Activated naive CD8-positive, alpha-beta T cell treated with anti-CD3 and anti-CD28 coated beads for 36 hours (primary cell): ENCODE results near the gene P2RY6. TPM values are rescaled to one million over a fixed set of nuclear protein-coding genes. Genes with fewer than 3 reads are reported as not detected.

Experiments
- DNase-seq: peaks from one replicate; pipeline ENCODE4 v3.0.0; 2021
- H3K27ac Mint-ChIP-seq: one replicate; pipeline ENCODE4 v1.8.0; 2022; ENCODE audit warnings: mild to moderate bottlenecking, moderate library complexity, mixed read lengths
- H3K27me3 Mint-ChIP-seq: one replicate; pipeline ENCODE4 v1.8.0; 2022; ENCODE audit warnings: mild to moderate bottlenecking, mixed read lengths
- H3K36me3 Mint-ChIP-seq: one replicate; pipeline ENCODE4 v1.8.0; 2021; ENCODE audit warnings: mild to moderate bottlenecking, mixed read lengths
- H3K4me1 Mint-ChIP-seq: one replicate; pipeline ENCODE4 v1.8.0; 2021; ENCODE audit warnings: mixed read lengths
- H3K4me3 Mint-ChIP-seq: one replicate; pipeline ENCODE4 v1.8.0; 2022; ENCODE audit warnings: mild to moderate bottlenecking, moderate library complexity, mixed read lengths
- H3K9me3 Mint-ChIP-seq: one replicate; pipeline ENCODE4 v1.8.0; 2022; ENCODE audit warnings: mixed read lengths
- total RNA-seq, 2 experiments: library from RNA; stranded (reverse); gene quantifications; one replicate each; pipeline ENCODE4 v1.2.3, GENCODE V29; 2021

The P2RY6 gene
- total RNA-seq, 2 experiments from 2014 or later = not detected

DNA sequence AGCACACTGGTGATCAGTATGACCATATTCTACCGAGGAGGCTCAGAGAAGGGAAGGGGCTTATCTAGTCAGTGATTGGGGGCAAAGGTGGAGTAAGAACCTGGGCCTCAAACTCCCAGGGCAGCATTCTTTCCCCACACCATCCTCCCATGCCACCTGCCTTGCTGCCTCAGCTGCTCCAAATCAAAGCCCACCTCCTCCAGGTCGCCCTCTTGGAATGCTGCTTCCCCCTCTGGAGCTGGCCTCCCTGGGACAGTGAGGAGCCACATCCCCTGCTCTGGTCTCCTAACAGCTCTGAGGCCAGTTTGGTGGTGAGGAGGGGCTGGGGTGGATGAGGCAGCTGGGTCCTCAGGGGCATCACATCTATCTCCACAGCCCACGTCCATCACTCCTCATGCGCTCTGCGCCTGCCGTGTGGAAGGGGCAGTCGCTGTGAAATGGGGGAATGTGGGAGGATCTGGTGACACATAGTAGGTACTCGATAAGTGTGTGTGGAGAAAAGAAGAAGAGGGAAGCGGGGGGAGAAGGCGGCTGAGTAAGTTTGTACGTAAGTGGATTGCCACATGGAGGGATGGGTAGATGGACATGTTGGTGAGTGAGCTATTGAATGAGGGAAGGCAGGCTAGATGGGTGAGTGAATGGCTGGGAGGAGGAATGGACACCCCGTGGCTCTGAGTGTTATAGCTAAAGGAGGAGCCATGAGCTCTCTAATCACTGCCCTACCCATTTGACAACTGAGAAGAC lies 19.8 kb downstream of the P2RY6 start:
- Mint-ChIP-seq H3K4me1 (peaks cover 8% of the 10 kb centered on the region), H3K27me3 (no peaks in the 10 kb centered on the region), H3K9me3 (no peaks in the 10 kb centered on the region), H3K27ac (no peak overlapping the region), H3K4me3 (no peak overlapping the region), H3K36me3 (no peaks in the 10 kb centered on the region)
- DNase-seq = no peak

DNA sequence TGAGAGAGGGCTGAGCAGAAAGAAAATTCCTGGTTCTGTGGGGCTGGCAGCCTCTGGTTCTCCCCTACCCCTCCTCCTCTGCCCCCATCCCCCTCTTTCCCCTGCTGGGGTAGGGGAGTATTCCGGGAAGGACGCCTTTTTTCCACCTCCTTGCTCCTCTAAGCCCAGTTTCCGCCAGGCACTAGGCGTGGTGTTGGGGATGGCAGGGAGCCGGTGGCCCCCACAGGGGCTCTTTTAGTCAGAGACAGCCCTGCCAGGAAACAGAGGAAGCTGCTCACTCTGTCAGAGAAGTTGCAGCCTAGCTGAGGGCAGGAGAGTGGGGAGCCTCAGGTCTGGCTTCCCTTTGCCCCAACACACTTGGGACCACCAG lies 20.4 kb downstream of the P2RY6 start:
- Mint-ChIP-seq H3K27ac (no peak overlapping the region), H3K27me3 (no peaks in the 10 kb centered on the region), H3K4me1 (peaks cover 8% of the 10 kb centered on the region), H3K36me3 (no peaks in the 10 kb centered on the region), H3K4me3 (no peak overlapping the region), H3K9me3 (no peaks in the 10 kb centered on the region)
- DNase-seq = no peak

GRCh38 chr11:73293356-73293936 lies 21.3 kb downstream of the P2RY6 start:
- H3K4me1 Mint-ChIP-seq = peaks cover 8% of the 10 kb centered on the region
- H3K4me3 Mint-ChIP-seq = no peak overlapping the region

DNA sequence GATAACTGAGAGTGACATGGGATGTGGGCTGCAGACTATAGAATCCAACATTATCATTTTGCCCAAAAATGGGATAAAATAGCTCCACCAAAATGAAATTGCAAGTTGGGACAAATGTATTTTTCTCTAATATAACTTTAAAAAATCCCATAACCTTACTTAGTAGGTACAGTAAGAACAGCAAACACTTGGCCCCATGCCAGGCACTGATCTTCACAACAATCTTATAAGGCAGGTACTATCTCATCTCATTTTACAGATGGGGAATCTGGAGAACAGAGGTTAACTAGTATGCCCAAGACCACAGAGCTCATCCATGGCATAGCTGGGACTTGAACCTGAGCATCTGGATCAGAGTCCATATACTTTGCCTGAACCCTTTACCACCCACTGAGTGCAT lies 22.5 kb downstream of the P2RY6 start:
- Mint-ChIP-seq H3K36me3 (no peaks in the 10 kb centered on the region), H3K27ac (no peak overlapping the region), H3K9me3 (no peaks in the 10 kb centered on the region), H3K27me3 (no peaks in the 10 kb centered on the region), H3K4me3 (no peak overlapping the region), H3K4me1 (no peaks in the 10 kb centered on the region)
- no peak for DNase-seq

More at GRCh38 chr11:73293356-73293936, 21.3 kb downstream of the P2RY6 start:
- H3K27me3 Mint-ChIP-seq = no peaks in the 10 kb centered on the region
- no peaks in the 10 kb centered on the region for H3K9me3 Mint-ChIP-seq
- no peaks in the 10 kb centered on the region for H3K36me3 Mint-ChIP-seq
- no peak for DNase-seq
- H3K27ac Mint-ChIP-seq = no peak overlapping the region

DNA sequence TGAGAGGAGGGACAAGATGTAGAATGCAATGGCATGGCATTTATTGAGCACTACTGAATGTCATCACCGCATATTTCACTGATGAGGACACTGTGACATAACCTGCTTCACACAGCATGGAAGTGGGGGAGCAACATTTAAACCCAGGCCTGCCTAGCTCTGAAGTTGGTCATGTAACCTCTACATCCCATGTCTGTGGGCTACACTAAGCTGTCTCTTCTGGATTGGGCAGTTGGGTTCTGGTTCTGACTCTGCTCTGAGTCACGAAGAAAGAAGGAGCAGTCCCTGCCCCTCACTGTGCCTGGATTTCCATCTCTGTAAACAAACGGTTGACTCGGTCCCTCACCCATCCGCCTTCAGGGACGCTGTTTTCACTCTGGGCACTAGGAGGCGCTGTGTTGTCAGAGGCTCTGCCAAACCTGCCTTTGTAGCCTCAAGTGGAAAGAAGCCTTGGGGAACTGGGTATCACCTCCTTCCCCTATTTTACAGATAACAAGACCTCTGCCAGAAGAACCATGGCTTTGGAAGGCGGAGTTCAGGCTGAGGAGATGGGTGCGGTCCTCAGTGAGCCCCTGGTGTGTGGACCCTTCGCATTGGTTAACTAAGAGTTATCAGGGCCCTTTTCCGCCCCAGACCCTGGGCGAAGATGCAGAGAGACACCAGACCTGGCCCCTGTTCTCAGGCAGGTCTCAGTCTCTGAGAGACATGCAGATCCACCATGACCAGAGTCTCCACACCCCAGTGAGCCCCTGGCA lies 23.3 kb downstream of the P2RY6 start:
- no peak overlapping the region for H3K4me3 Mint-ChIP-seq
- H3K4me1 Mint-ChIP-seq = no peaks in the 10 kb centered on the region
- H3K27ac Mint-ChIP-seq = no peak overlapping the region
- no peaks in the 10 kb centered on the region for H3K9me3 Mint-ChIP-seq
- H3K27me3 Mint-ChIP-seq = peaks cover 3% of the 10 kb centered on the region
- DNase-seq = peak; percentile 72
- H3K36me3 Mint-ChIP-seq = no peaks in the 10 kb centered on the region

GRCh38 chr11:73295996-73296318 lies 23.8 kb downstream of the P2RY6 start:
- H3K27ac Mint-ChIP-seq = no peak overlapping the region

GRCh38 chr11:73296501-73297230 lies 24.5 kb downstream of the P2RY6 start:
- no peaks in the 10 kb centered on the region for H3K9me3 Mint-ChIP-seq
- no peaks in the 10 kb centered on the region for H3K4me1 Mint-ChIP-seq
- no peak overlapping the region for H3K27ac Mint-ChIP-seq
- H3K4me3 Mint-ChIP-seq = no peak overlapping the region
- no peak for DNase-seq
- H3K36me3 Mint-ChIP-seq = no peaks in the 10 kb centered on the region
- peaks cover 7% of the 10 kb centered on the region for H3K27me3 Mint-ChIP-seq

More at GRCh38 chr11:73295996-73296318, 23.8 kb downstream of the P2RY6 start:
- Mint-ChIP-seq H3K4me3 (no peak overlapping the region), H3K9me3 (no peaks in the 10 kb centered on the region), H3K4me1 (no peaks in the 10 kb centered on the region), H3K36me3 (no peaks in the 10 kb centered on the region), H3K27me3 (peaks cover 7% of the 10 kb centered on the region)
- DNase-seq = no peak

DNA sequence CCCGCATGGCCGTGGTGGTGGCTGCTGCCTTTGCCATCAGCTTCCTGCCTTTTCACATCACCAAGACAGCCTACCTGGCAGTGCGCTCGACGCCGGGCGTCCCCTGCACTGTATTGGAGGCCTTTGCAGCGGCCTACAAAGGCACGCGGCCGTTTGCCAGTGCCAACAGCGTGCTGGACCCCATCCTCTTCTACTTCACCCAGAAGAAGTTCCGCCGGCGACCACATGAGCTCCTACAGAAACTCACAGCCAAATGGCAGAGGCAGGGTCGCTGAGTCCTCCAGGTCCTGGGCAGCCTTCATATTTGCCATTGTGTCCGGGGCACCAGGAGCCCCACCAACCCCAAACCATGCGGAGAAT lies 25.1 kb downstream of the P2RY6 start:
- no peak overlapping the region for H3K4me3 Mint-ChIP-seq
- no peaks in the 10 kb centered on the region for H3K9me3 Mint-ChIP-seq
- no peak for DNase-seq
- H3K27ac Mint-ChIP-seq = no peak overlapping the region
- H3K36me3 Mint-ChIP-seq = no peaks in the 10 kb centered on the region
- peaks cover 12% of the 10 kb centered on the region for H3K27me3 Mint-ChIP-seq
- no peaks in the 10 kb centered on the region for H3K4me1 Mint-ChIP-seq

DNA sequence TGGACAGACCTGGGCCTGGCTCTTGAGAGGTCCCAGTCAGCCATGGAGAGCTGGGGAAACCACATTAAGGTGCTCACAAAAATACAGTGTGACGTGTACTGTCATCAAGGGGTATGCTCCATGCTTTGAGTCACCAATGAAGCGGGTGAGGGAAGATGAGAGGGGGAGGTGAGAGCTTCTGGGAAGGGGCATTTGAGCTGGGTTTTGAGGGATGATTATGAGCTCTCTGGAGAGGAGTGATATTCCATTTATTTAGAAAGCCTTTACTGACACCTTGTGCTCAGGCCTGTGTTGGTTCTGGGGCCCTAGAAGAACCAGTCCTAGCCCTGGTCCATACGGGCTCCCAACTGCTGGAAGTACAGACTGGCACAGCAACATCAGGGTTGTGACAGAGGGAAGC lies 25.6 kb downstream of the P2RY6 start:
- Mint-ChIP-seq H3K9me3 (no peaks in the 10 kb centered on the region), H3K36me3 (no peaks in the 10 kb centered on the region), H3K27ac (no peak overlapping the region), H3K4me1 (no peaks in the 10 kb centered on the region), H3K27me3 (peaks cover 12% of the 10 kb centered on the region), H3K4me3 (no peak overlapping the region)
- DNase-seq = no peak

- H3K4me1 Mint-ChIP-seq = no peaks in the 10 kb centered on the region
- H3K9me3 Mint-ChIP-seq = no peaks in the 10 kb centered on the region
- DNase-seq = no peak
- H3K4me3 Mint-ChIP-seq = no peak overlapping the region
- no peaks in the 10 kb centered on the region for H3K36me3 Mint-ChIP-seq
- H3K27me3 Mint-ChIP-seq = peaks cover 16% of the 10 kb centered on the region
- H3K27ac Mint-ChIP-seq = no peak overlapping the region
Observed at GRCh38 chr11:73298233-73298632, 26.1 kb downstream of the P2RY6 start.

- Mint-ChIP-seq H3K27me3 (peaks cover 16% of the 10 kb centered on the region), H3K4me3 (no peak overlapping the region), H3K36me3 (no peaks in the 10 kb centered on the region), H3K4me1 (no peaks in the 10 kb centered on the region), H3K9me3 (no peaks in the 10 kb centered on the region), H3K27ac (no peak overlapping the region)
- DNase-seq = no peak
Observed at GRCh38 chr11:73299751-73300150, 27.6 kb downstream of the P2RY6 start.

DNA sequence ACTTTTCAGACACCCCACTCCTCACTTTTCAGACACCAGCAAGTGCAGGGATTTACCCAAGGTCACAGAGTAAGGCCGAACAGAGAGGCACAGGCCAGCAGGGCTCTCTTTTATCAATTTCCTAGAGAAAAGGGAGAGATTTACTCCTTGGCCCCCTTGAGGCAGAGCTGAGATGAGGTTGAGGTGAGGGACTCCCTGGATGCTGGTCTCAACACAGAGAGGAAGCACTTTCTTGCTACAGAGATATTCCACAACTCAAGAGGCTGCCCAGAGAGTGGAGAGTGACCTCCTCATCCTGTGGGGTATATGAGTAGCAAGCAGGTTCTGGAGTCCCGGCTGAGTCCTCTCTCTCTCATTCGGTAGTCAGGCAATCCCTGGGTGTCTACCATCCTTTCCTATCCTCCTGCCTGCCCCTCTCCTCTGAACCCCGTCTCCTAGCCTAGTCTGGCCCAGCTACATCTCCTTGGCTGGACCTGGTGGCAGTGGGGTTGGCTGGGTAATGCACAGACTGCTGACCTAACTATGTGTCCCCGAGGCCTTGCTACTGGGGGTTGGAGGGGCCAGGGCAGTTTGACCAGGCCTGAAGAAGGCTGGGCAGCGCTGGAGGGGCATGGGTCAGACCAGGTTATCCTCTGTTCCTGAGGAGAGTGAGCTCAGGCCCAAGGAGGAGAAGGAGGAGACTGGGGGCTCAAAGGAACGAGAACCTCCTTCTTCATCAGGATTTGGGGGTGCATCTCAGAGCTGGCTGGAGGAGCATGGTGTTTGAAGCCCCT lies 34.1 kb downstream of the P2RY6 start:
- no peak overlapping the region for H3K27ac Mint-ChIP-seq
- H3K36me3 Mint-ChIP-seq = no peaks in the 10 kb centered on the region
- H3K9me3 Mint-ChIP-seq = no peaks in the 10 kb centered on the region
- DNase-seq = no peak
- H3K4me3 Mint-ChIP-seq = no peak overlapping the region
- H3K4me1 Mint-ChIP-seq = peaks cover 10% of the 10 kb centered on the region
- H3K27me3 Mint-ChIP-seq = peaks cover 46% of the 10 kb centered on the region

- peaks cover 10% of the 10 kb centered on the region for H3K4me1 Mint-ChIP-seq
- H3K27ac Mint-ChIP-seq = no peak overlapping the region
- H3K4me3 Mint-ChIP-seq = peak overlapping the region; percentile 88
- no peaks in the 10 kb centered on the region for H3K36me3 Mint-ChIP-seq
- H3K9me3 Mint-ChIP-seq = no peaks in the 10 kb centered on the region
- no peak for DNase-seq
- peaks cover 44% of the 10 kb centered on the region for H3K27me3 Mint-ChIP-seq
Observed at GRCh38 chr11:73306977-73307322, 34.8 kb downstream of the P2RY6 start.

DNA sequence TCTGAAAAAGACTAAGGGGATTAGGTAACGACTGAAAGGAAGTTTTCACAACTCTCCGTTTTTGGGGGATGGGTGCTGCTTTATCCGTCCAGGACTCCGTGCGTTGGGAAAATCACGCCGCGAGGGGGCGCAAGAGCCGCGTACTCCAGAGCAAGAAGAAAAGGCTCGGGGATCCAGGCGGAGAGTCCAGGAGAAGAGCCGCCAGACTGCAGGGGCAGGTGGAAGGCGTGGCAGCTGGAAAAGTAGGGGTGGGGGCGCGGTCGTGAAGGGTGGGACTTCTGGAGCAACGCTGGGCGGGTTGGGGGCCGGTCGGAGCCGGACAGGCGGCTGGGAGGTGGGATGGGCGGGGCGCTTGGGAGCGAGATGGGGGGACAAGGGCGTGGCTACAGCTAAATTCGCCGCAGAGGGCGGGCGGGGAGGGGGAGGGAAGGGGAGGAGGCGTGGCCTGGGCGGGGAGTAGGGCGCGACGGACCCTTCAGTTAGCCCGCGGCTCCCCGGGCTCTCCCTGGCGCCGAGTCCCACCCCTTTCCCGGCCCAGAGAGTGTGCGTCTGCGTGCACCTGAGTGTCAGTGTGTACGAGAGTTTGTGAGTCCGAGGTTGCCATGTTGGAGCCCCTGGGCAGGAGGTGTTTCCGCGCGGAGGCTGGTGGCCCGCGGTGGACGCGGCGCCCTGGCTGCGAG lies 35.3 kb downstream of the P2RY6 start:
- no peaks in the 10 kb centered on the region for H3K36me3 Mint-ChIP-seq
- no peaks in the 10 kb centered on the region for H3K9me3 Mint-ChIP-seq
- H3K27ac Mint-ChIP-seq = no peak overlapping the region
- peak overlapping the region; percentile 88 for H3K4me3 Mint-ChIP-seq
- peaks cover 10% of the 10 kb centered on the region for H3K4me1 Mint-ChIP-seq
- H3K27me3 Mint-ChIP-seq = peaks cover 41% of the 10 kb centered on the region
- DNase-seq = peak; percentile 87
